Keratinocyte (primary cell): ENCODE measurements around the gene TNNT3. TPM values are rescaled to one million over a fixed set of nuclear protein-coding genes. Genes with fewer than 3 reads are reported as not detected.

Experiments used
- DNase-seq: peaks from one replicate; pipeline ENCODE4 v3.0.0-alpha.2; 2011; ENCODE audit warnings: low read depth, missing footprints, low spot score
- FAIRE-seq: peaks from 2 replicates; lab custom pipeline; 2011; peaks lifted over from hg19 to GRCh38; lab: Jason Lieb, UNC
- H2AFZ ChIP-seq: 2 replicates; pipeline ENCODE4 v1.6.0; 2012; ENCODE audit warnings: low read length, control low read depth, inconsistent platforms; ENCODE audit not compliant: control insufficient read depth
- H3K27ac ChIP-seq: 2 replicates; pipeline ENCODE4 v1.5.1; 2011; ENCODE audit warnings: low read length; ENCODE audit not compliant: control insufficient read depth, insufficient read depth
- H3K27me3 ChIP-seq: 3 replicates; pipeline ENCODE4 v1.6.0; 2011; ENCODE audit warnings: low read length; ENCODE audit not compliant: control insufficient read depth, insufficient read depth; ENCODE audit errors: extremely low read depth
- H3K36me3 ChIP-seq, 2 experiments: 2 replicates in 1 of 2; 3 replicates in 1 of 2; pipeline ENCODE4 v1.5.1; 2011; ENCODE audit warnings: low read length in 2 of 2, mild to moderate bottlenecking in 1 of 2; ENCODE audit not compliant: control insufficient read depth in 2 of 2, insufficient read depth in 2 of 2; ENCODE audit errors: extremely low read depth in 1 of 2
- H3K4me1 ChIP-seq: 3 replicates; pipeline ENCODE4 v1.5.1; 2011; ENCODE audit warnings: low read length; ENCODE audit not compliant: control insufficient read depth, insufficient read depth; ENCODE audit errors: extremely low read depth
- H3K4me2 ChIP-seq: 3 replicates; pipeline ENCODE4 v1.6.0; 2011; ENCODE audit warnings: low read depth, low read length; ENCODE audit not compliant: control insufficient read depth, insufficient read depth; ENCODE audit errors: extremely low read depth
- H3K4me3 ChIP-seq, 3 experiments: fragments of 200-600 bp in 1 of 3; sonication (generic) in 1 of 3; 2 replicates in 2 of 3; 3 replicates in 1 of 3; pipeline ENCODE4 v1.5.1; 2011 to 2016; ENCODE audit warnings: low read length in 3 of 3, mild to moderate bottlenecking in 3 of 3, control low read depth in 2 of 3, inconsistent platforms in 1 of 3, low read depth in 1 of 3, mixed read lengths in 1 of 3, mixed run types in 1 of 3, moderate library complexity in 1 of 3; ENCODE audit not compliant: control insufficient read depth in 2 of 3, insufficient read depth in 2 of 3; ENCODE audit errors: extremely low read depth in 1 of 3
- H3K79me2 ChIP-seq: 2 replicates; pipeline ENCODE4 v1.6.0; 2012; ENCODE audit warnings: low read length; ENCODE audit not compliant: control insufficient read depth, insufficient read depth
- H3K9ac ChIP-seq: 3 replicates; pipeline ENCODE4 v1.6.0; 2011; ENCODE audit warnings: low read length; ENCODE audit not compliant: control insufficient read depth, insufficient read depth; ENCODE audit errors: extremely low read depth
- H3K9me1 ChIP-seq: 3 replicates; pipeline ENCODE4 v1.6.0; 2011; ENCODE audit warnings: low read length; ENCODE audit not compliant: control insufficient read depth, insufficient read depth; ENCODE audit errors: extremely low read depth
- H3K9me3 ChIP-seq: 2 replicates; pipeline ENCODE4 v1.5.1; 2012; ENCODE audit warnings: low read depth, low read length; ENCODE audit not compliant: control insufficient read depth
- H4K20me1 ChIP-seq: 3 replicates; pipeline ENCODE4 v1.6.0; 2011; ENCODE audit warnings: low read length; ENCODE audit not compliant: control insufficient read depth, insufficient read depth; ENCODE audit errors: extremely low read depth
- CTCF ChIP-seq, 3 experiments: IDR thresholded peaks in 1 of 3; conservative IDR thresholded peaks in 1 of 3; optimal IDR thresholded peaks in 1 of 3; 2 replicates in 2 of 3; 3 replicates in 1 of 3; pipeline versions ENCODE3 to v1.5.1; 2011; ENCODE audit warnings: low read length in 3 of 3, mild to moderate bottlenecking in 3 of 3, moderate library complexity in 2 of 3, control low read depth in 1 of 3, inconsistent platforms in 1 of 3; ENCODE audit not compliant: insufficient read depth in 2 of 3; ENCODE audit errors: extremely low read depth in 1 of 3
- EZH2 ChIP-seq: IDR thresholded peaks from one replicate; pipeline ENCODE4 v1.6.1; 2012; ENCODE audit warnings: inconsistent platforms, mild to moderate bottlenecking, low read length, moderate library complexity
- dilution Hi-C: fragments of 300-500 bp; cut with MboI; formaldehyde crosslinking; loops from one replicate; pipeline ENCODE4 v1.7.0; 2020; ENCODE audit warnings: low sequenced_read_pairs; ENCODE audit not compliant: extremely low pct_ligation_motif_present
- polyA plus RNA-seq, 5 experiments: library from polyadenylated mRNA; depleted of rRNA in 3 of 5; stranded (reverse) in 3 of 5; stranded (forward) in 1 of 5; unstranded in 1 of 5; fragments of >200 nt; gene quantifications; 1 replicate in 1 of 5; 2 replicates in 3 of 5; 3 replicates in 1 of 5; pipeline versions ENCODE4 v1.2.1 to v1.2.3, GENCODE V29; 2011 to 2012; ENCODE audit warnings: missing spikeins in 2 of 5, low read depth in 1 of 5, low replicate concordance in 1 of 5

The TNNT3 gene
- polyA plus RNA-seq, 1 donor (not counting 4 experiments of a cell fraction or from before 2014, with no cell fraction given): 0.09 TPM

DNA sequence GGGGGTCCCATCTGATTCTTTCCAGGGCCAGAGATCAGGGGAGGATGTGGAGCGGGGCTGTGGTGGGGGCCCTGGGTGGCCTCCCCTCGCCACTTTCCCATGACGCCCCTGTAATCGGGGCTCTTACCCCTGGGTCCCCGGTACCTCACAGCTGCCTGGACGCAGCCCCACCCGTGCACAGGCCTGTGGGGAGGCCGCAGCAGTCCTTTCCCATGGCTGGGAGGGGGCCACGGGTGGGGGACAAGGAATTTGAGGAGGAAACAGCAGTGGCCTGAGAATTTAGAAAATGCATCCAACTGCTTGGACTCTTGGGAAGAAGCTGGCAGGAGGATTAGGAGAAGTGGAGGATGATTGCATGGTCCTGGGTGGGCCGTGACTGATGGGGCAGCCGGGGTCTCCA is 60.1 kb downstream of the TNNT3 start:
- no peaks in the 10 kb centered on the region for H3K79me2 ChIP-seq
- FAIRE-seq (no peak), DNase-seq (no peak)
- TF ChIP-seq EZH2 (no peak), CTCF (optimal IDR thresholded peaks at IDR 0.05 in 1 of 3, IDR thresholded peaks at IDR 0.05 in 1 of 3, conservative IDR thresholded peaks at IDR 0.05 in 1 of 3; ENCODE audit: extremely low read depth in 1 of 3, insufficient read depth in 2 of 3, low read length in 3 of 3) (no peak)
- no peaks in the 10 kb centered on the region for H3K9me1 ChIP-seq
- H3K4me2 ChIP-seq: no peak overlapping the region
- H3K4me3 ChIP-seq: no peak overlapping the region
- H3K27me3 ChIP-seq: no peaks in the 10 kb centered on the region
- dilution Hi-C loops: no loop called here
- no peaks in the 10 kb centered on the region for H3K4me1 ChIP-seq
- H3K36me3 ChIP-seq: no peaks in the 10 kb centered on the region
- no peak overlapping the region for H3K9ac ChIP-seq
- no peaks in the 10 kb centered on the region for H3K9me3 ChIP-seq
- no peaks in the 10 kb centered on the region for H4K20me1 ChIP-seq
- no peak overlapping the region for H3K27ac ChIP-seq
- no peak overlapping the region for H2AFZ ChIP-seq

GRCh38 chr11:1982873-1983600 is 63.5 kb downstream of the TNNT3 start:
- H3K27ac ChIP-seq: no peak overlapping the region
- H3K36me3 ChIP-seq: no peaks in the 10 kb centered on the region
- dilution Hi-C loops: no loop called here
- no peak for TF ChIP-seq CTCF (optimal IDR thresholded peaks at IDR 0.05 in 1 of 3, IDR thresholded peaks at IDR 0.05 in 1 of 3, conservative IDR thresholded peaks at IDR 0.05 in 1 of 3; ENCODE audit: extremely low read depth in 1 of 3, insufficient read depth in 2 of 3, low read length in 3 of 3)
- no peak for TF ChIP-seq EZH2
- H3K4me2 ChIP-seq: no peak overlapping the region
- no peaks in the 10 kb centered on the region for H3K27me3 ChIP-seq
- no peaks in the 10 kb centered on the region for H3K9me1 ChIP-seq
- H3K9me3 ChIP-seq: no peaks in the 10 kb centered on the region
- H2AFZ ChIP-seq: no peak overlapping the region
- no peaks in the 10 kb centered on the region for H3K4me1 ChIP-seq
- H3K79me2 ChIP-seq: no peaks in the 10 kb centered on the region
- H3K9ac ChIP-seq: no peak overlapping the region
- H4K20me1 ChIP-seq: no peaks in the 10 kb centered on the region
- no peak for DNase-seq
- H3K4me3 ChIP-seq: no peak overlapping the region
- no peak for FAIRE-seq
